Ishikawa (cell line): Measurements from ENCODE around the gene MAPK9.

Source experiments
- CEBPB ChIP-seq: IDR thresholded peaks from 2 replicates; pipeline ENCODE4 v1.6.1; 2012
- CREB1 ChIP-seq: IDR thresholded peaks from 2 replicates; pipeline ENCODE4 v1.6.1; 2012; ENCODE audit warnings: low read depth
- EGR1 ChIP-seq: IDR thresholded peaks from 2 replicates; pipeline ENCODE4 v1.6.1; 2012
- EP300 ChIP-seq: IDR thresholded peaks from 2 replicates; pipeline ENCODE4 v1.6.1; 2012; ENCODE audit warnings: borderline replicate concordance
- FOXM1 ChIP-seq: IDR thresholded peaks from 2 replicates; pipeline ENCODE4 v1.6.1; 2012; ENCODE audit warnings: low read depth, borderline replicate concordance
- NFIC ChIP-seq: IDR thresholded peaks from 2 replicates; pipeline ENCODE4 v1.6.1; 2012
- RAD21 ChIP-seq: IDR thresholded peaks from 2 replicates; pipeline ENCODE4 v1.6.1; 2012; ENCODE audit warnings: low read depth
- TAF1 ChIP-seq: IDR thresholded peaks from 2 replicates; pipeline ENCODE4 v1.6.1; 2012; ENCODE audit warnings: low read depth, mild to moderate bottlenecking
- TCF12 ChIP-seq: IDR thresholded peaks from 2 replicates; pipeline ENCODE4 v1.6.1; 2012; ENCODE audit warnings: low read depth
- TEAD4 ChIP-seq: IDR thresholded peaks from 2 replicates; pipeline ENCODE4 v1.6.1; 2012
- YY1 ChIP-seq: IDR thresholded peaks from 2 replicates; pipeline ENCODE4 v1.6.1; 2012; ENCODE audit warnings: low read depth
- ZBTB7A ChIP-seq: IDR thresholded peaks from 2 replicates; pipeline ENCODE4 v1.6.1; 2012; ENCODE audit warnings: low read depth
- TF ChIP-seq, protein P1 (sequence below): IDR thresholded peaks from 2 replicates; pipeline ENCODE4 v1.6.1; 2012
- TF ChIP-seq, protein P2 (sequence below): IDR thresholded peaks from 2 replicates; pipeline ENCODE4 v1.6.1; 2012; ENCODE audit warnings: low read depth, mild to moderate bottlenecking
- TF ChIP-seq, protein P3 (sequence below): IDR thresholded peaks from 2 replicates; pipeline ENCODE4 v1.6.1; 2012

The MAPK9 gene

DNA sequence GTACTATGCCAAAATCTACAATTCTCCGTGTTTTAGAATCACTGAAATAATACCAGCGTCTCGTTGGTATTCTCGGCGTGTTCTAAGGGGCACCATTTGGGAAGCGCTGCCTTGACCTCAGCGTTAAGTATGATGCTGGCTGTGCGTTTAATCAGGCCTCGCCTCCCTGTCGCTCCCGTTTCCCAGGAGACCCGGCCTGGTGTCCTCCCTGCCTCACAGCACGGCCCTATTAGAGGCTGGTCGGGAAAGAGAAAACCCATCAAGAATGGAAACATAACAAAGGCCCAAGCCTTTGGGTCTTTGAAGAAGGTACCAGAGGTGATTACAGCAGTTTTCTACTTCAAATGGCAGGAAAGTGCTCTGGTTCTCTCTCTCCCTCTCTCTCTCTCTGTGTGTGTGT, 31.3 kb upstream of the MAPK9 start:
- no peak for TF ChIP-seq RAD21
- TF ChIP-seq EGR1 = no peak
- no peak for TF ChIP-seq CEBPB
- TF ChIP-seq NFIC = no peak
- TF ChIP-seq TCF12 = no peak
- TF ChIP-seq EP300 = no peak
- no peak for TF ChIP-seq CREB1
- TF ChIP-seq YY1 = no peak
- TF ChIP-seq, protein P1, sequence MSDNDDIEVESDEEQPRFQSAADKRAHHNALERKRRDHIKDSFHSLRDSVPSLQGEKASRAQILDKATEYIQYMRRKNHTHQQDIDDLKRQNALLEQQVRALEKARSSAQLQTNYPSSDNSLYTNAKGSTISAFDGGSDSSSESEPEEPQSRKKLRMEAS = no peak
- TF ChIP-seq TEAD4 = no peak
- TF ChIP-seq, protein P2, sequence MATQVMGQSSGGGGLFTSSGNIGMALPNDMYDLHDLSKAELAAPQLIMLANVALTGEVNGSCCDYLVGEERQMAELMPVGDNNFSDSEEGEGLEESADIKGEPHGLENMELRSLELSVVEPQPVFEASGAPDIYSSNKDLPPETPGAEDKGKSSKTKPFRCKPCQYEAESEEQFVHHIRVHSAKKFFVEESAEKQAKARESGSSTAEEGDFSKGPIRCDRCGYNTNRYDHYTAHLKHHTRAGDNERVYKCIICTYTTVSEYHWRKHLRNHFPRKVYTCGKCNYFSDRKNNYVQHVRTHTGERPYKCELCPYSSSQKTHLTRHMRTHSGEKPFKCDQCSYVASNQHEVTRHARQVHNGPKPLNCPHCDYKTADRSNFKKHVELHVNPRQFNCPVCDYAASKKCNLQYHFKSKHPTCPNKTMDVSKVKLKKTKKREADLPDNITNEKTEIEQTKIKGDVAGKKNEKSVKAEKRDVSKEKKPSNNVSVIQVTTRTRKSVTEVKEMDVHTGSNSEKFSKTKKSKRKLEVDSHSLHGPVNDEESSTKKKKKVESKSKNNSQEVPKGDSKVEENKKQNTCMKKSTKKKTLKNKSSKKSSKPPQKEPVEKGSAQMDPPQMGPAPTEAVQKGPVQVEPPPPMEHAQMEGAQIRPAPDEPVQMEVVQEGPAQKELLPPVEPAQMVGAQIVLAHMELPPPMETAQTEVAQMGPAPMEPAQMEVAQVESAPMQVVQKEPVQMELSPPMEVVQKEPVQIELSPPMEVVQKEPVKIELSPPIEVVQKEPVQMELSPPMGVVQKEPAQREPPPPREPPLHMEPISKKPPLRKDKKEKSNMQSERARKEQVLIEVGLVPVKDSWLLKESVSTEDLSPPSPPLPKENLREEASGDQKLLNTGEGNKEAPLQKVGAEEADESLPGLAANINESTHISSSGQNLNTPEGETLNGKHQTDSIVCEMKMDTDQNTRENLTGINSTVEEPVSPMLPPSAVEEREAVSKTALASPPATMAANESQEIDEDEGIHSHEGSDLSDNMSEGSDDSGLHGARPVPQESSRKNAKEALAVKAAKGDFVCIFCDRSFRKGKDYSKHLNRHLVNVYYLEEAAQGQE = no peak
- TF ChIP-seq TAF1 = no peak
- TF ChIP-seq, protein P3, sequence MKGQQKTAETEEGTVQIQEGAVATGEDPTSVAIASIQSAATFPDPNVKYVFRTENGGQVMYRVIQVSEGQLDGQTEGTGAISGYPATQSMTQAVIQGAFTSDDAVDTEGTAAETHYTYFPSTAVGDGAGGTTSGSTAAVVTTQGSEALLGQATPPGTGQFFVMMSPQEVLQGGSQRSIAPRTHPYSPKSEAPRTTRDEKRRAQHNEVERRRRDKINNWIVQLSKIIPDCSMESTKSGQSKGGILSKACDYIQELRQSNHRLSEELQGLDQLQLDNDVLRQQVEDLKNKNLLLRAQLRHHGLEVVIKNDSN = no peak
- TF ChIP-seq ZBTB7A = no peak

DNA sequence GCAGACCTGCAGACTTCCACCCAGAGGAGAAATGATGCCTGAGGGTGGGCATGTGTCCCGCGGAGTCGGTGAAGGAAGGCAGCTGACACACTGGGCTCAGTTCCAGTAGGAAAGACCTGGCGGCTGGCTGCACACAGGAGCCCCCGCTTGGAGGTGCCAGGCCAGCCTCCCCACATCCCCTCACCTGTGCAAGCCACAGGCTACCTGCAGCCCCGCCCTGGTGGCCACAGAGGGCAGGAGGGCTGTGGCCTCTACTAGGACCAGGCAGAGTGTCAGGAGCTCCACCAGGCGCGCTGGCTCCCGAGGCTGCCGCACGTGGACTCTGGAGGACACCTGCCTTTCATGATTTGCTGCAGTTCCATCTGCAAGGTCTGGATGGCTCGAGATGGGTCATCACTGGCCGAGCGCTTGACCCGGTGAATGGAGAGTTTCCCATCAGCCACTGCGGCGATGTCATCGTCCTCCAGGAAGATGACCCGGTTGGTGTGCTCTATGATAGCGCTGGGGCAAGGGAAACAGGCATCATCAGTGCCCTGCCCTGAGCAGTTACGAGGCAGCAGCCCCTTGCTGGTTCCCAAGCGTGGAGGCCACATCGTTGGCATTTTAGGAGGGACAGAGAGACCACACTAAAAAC, 26.7 kb upstream of the MAPK9 start:
- TF ChIP-seq, protein P1 = no peak
- TF ChIP-seq, protein P2 = no peak
- no peak for TF ChIP-seq CEBPB
- TF ChIP-seq RAD21 = no peak
- no peak for TF ChIP-seq NFIC
- TF ChIP-seq FOXM1 = no peak
- TF ChIP-seq ZBTB7A = no peak
- TF ChIP-seq EGR1 = no peak
- no peak for TF ChIP-seq CREB1
- no peak for TF ChIP-seq TAF1
- no peak for TF ChIP-seq YY1
- TF ChIP-seq TCF12 = no peak
- TF ChIP-seq, protein P3 = no peak
- TF ChIP-seq EP300 = no peak
- TF ChIP-seq TEAD4 = no peak

DNA sequence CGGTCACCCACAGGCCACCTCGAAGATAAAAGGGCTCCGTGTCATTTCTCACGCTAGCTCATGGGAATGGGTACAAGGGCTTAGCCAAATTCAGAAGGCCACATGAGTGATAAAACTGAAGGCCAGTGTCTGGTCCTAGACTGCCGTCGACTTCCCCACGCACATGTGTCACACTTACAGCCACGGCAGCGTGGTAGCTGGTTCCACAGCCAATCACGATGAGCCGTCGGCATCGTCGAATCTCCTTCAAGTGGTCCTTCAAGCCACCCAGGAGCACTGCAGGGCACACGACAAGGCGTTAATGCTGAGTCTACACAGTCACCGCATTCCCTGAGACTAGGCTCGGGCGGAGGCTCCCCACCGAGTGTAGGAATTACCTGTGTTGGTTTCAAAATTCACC, 24.7 kb upstream of the MAPK9 start:
- TF ChIP-seq EP300 (no peak), YY1 (no peak), TAF1 (no peak), EGR1 (no peak), CEBPB (no peak), CREB1 (no peak), TCF12 (no peak), FOXM1 (no peak), TEAD4 (no peak)
- TF ChIP-seq, protein P1 = no peak
- TF ChIP-seq, protein P2 = no peak

DNA sequence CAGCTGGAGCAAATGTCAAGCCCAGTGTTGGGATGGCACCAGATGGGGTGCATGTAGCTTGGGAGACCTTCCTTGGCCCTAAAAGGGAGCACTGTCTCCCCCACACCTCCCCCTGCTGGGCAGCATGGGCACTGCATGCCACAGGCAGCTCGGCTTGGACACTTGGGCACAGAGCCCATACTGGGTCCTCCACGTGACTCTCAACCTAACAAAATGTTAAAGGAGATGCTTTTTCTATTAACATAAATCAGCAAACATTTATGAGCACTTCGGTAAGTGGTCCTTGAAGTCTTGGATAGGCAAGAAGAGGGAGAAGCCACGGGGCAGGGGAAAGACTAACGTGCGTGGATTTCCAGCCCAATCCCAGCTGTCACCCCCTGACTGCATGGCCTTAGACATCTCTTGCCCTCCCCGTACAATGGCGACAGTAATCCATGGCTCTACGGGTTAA, 23.9 kb upstream of the MAPK9 start:
- no peak for TF ChIP-seq TAF1
- no peak for TF ChIP-seq EGR1
- TF ChIP-seq TEAD4 = no peak
- TF ChIP-seq CEBPB = no peak
- TF ChIP-seq RAD21 = peak; percentile 69
- no peak for TF ChIP-seq YY1
- no peak for TF ChIP-seq FOXM1
- TF ChIP-seq ZBTB7A = no peak
- TF ChIP-seq EP300 = no peak
- no peak for TF ChIP-seq TCF12
- no peak for TF ChIP-seq CREB1
- TF ChIP-seq, protein P2 = no peak
- TF ChIP-seq, protein P1 = peak; percentile 64
- TF ChIP-seq, protein P3 = peak; percentile 91
- TF ChIP-seq NFIC = 0 out of 2 replicates have a peak, but pooled peaks have one; percentile 25
